Lower lobe of right lung (tissue), 2 donors: Measurements from ENCODE around the gene GFRA1. TPM values are rescaled to one million over a fixed set of nuclear protein-coding genes. Genes with fewer than 3 reads are reported as not detected.

Experiments
- ATAC-seq, 2 donors: fragments of 200-7000 bp; cut with Tn5 transposase; one replicate each; pipeline ENCODE4 v1.9.1; 2020 to 2022; ENCODE audit warnings: mild to moderate bottlenecking in 2 of 2, moderate library complexity in 2 of 2
- DNase-seq: peaks from one replicate; pipeline ENCODE4 v3.0.0-alpha.2; 2020
- H3K27ac ChIP-seq: fragments of 200-600 bp; one replicate; pipeline ENCODE4 v1.8.0; 2022
- H3K27me3 ChIP-seq: fragments of 200-600 bp; one replicate; pipeline ENCODE4 v1.8.0; 2022; ENCODE audit warnings: low read depth
- H3K36me3 ChIP-seq: fragments of 200-600 bp; one replicate; pipeline ENCODE4 v1.8.0; 2022; ENCODE audit warnings: mild to moderate bottlenecking
- H3K4me1 ChIP-seq: fragments of 200-600 bp; one replicate; pipeline ENCODE4 v1.8.0; 2022
- H3K4me3 ChIP-seq: fragments of 200-600 bp; one replicate; pipeline ENCODE4 v1.8.0; 2022; ENCODE audit warnings: mild to moderate bottlenecking
- H3K9me3 ChIP-seq: fragments of 200-600 bp; one replicate; pipeline ENCODE4 v1.8.0; 2022
- CTCF ChIP-seq: fragments of 200-600 bp; IDR thresholded peaks from one replicate; pipeline ENCODE4 v1.8.0; 2022; ENCODE audit warnings: antibody characterized with exemption, mild to moderate bottlenecking
- intact Hi-C: fragments of 100-400 bp; cut with DNase I; formaldehyde crosslinking; loops from one replicate; pipeline ENCODE4 v1.11.0; 2022
- total RNA-seq: library from RNA; stranded (reverse); fragmentation: NEBNext Ultra II Directional; extraction: Animal tissue kit (Norgen Biotek cat#: 25700); gene quantifications from one replicate; pipeline ENCODE4 v1.2.1, GENCODE V29; 2021
- donor health status: DM: no; HTN: yes; CAD: no; lungs with severe emphysema.

The GFRA1 gene
- total RNA-seq, 1 donor from 2014 or later, result 9.8 TPM

- H3K4me3 ChIP-seq, result no peak overlapping the region
- H3K27ac ChIP-seq, result no peak overlapping the region
- ATAC-seq (no peak), DNase-seq (no peak)
- no peaks in the 10 kb centered on the region for H3K36me3 ChIP-seq
- peaks cover 14% of the 10 kb centered on the region for H3K9me3 ChIP-seq
- intact Hi-C loops, result no loop called here
- no peaks in the 10 kb centered on the region for H3K27me3 ChIP-seq
- no peak for TF ChIP-seq CTCF
- no peaks in the 10 kb centered on the region for H3K4me1 ChIP-seq
Observed at GRCh38 chr10:116197946-116198675, 74.9 kb downstream of the GFRA1 start.

DNA sequence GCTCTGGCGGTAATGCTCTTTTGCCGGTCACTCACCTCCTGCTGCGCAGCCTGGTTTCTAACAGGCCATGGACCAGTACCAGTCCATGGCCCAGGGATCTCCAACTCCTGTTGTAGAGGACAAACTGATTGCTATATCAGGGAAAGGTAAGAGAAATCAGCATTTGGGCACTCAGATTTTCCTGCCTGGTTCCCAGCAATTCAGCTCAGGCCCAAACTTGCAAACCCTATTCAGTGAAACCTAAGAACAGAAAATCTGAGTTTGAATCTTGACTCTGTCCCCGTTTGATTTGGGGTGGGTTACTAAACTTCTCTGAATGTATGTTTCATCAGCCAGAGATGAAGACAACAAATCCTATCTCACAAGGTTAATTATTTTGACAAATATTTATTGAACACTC, 77.4 kb downstream of the GFRA1 start:
- intact Hi-C loops, result no loop called here
- H3K9me3 ChIP-seq, result peaks cover 14% of the 10 kb centered on the region
- ATAC-seq (no peak), DNase-seq (no peak)
- no peak overlapping the region for H3K4me3 ChIP-seq
- H3K27ac ChIP-seq, result no peak overlapping the region
- no peaks in the 10 kb centered on the region for H3K36me3 ChIP-seq
- no peaks in the 10 kb centered on the region for H3K27me3 ChIP-seq
- no peaks in the 10 kb centered on the region for H3K4me1 ChIP-seq
- TF ChIP-seq CTCF, result no peak

DNA sequence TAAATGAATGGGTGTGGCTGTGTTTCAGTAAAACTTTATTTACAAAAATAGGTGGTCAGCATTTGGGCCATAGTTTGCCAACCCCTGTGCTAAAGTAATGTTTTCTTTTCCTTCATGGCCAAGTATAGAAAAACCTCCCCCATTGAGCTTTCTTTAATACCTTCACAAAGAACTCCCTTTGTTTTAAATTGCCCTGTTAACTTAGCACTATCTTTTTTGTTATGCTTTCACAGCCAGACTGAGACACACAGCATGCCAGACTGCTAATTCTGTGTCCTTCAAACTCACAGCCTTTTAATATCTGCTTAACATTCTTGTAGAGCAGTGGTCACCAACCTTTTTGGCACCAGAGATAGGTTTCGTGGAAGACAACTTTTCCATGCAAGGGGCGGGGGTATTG, 78.0 kb downstream of the GFRA1 start:
- no peak for DNase-seq
- intact Hi-C loops, result no loop called here
- Histone ChIP-seq H3K4me3 (no peak overlapping the region), H3K27ac (no peak overlapping the region), H3K9me3 (peaks cover 14% of the 10 kb centered on the region), H3K27me3 (no peaks in the 10 kb centered on the region), H3K4me1 (no peaks in the 10 kb centered on the region), H3K36me3 (no peaks in the 10 kb centered on the region)
- ATAC-seq, result no peak
- TF ChIP-seq CTCF, result no peak

DNA sequence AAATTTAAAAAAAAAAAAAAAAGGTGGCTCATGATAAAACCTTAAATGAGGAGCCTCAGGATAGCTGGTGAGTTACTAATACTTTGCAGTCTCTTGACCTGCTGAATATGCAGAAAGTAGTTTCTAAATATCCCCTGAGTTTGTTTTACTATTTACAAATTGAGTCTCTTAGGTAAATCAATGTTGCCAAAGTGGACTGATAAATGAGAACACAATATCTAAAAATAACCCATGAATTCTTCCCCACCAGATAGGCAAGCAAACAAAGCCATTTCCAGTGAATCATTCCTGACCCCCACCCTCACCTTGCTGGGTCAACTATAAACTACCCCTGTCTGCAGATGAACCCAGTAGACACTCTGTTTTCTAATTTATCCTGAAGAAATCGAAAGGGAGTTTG, 78.9 kb downstream of the GFRA1 start:
- H3K36me3 ChIP-seq, result no peaks in the 10 kb centered on the region
- no peak for TF ChIP-seq CTCF
- no peak overlapping the region for H3K27ac ChIP-seq
- DNase-seq, result no peak
- H3K27me3 ChIP-seq, result no peaks in the 10 kb centered on the region
- no peak overlapping the region for H3K4me3 ChIP-seq
- ATAC-seq, result no peak
- no peaks in the 10 kb centered on the region for H3K4me1 ChIP-seq
- peaks cover 14% of the 10 kb centered on the region for H3K9me3 ChIP-seq
- intact Hi-C loops, result no loop called here

DNA sequence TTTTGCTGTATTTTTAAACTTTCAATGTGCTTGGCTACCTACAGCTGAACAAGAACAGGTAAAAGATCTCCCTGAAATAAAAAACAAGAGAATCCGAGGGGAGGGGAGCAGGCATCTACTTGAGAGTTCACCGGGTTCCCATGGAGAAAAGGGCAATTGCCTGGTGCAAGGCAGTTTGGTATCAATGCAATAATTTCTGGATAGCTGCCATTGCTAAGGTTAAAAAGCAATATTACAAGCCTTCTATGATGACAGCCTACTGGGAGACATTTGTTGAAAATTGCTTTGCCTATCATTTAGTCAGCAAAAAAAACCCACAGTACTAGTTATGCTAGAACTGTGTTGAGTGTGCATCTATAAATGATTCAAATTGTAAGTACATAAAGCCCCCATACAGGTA, 82.1 kb downstream of the GFRA1 start:
- Histone ChIP-seq H3K27me3 (no peaks in the 10 kb centered on the region), H3K9me3 (peaks cover 12% of the 10 kb centered on the region), H3K4me1 (no peaks in the 10 kb centered on the region), H3K36me3 (no peaks in the 10 kb centered on the region), H3K27ac (no peak overlapping the region), H3K4me3 (no peak overlapping the region)
- no peak for DNase-seq
- TF ChIP-seq CTCF, result no peak
- ATAC-seq, result no peak
- intact Hi-C loops, result no loop called here
